ENCODE results near the gene TPX2. TPM values are rescaled to one million over a fixed set of nuclear protein-coding genes. Genes with fewer than 3 reads are reported as not detected.

Gene TPX2
- total and polyA plus RNA-seq, 10 of the 15 experiments (the other 5 are each of a cell fraction or from before 2014, with no cell fraction given), result 29.7 to 144 (median 89.0) TPM

- 36% methylated on average over 12 of the region's 12 CpGs for WGBS (ENCODE audit: insufficient coverage, insufficient replicate concordance, low lambda C conversion rate, missing lambda C conversion rate)
- no TSS peak for BruUV-seq (replicated peaks)
- Histone ChIP-seq H3K9me3 (replicated peaks; ENCODE audit: control insufficient read depth, insufficient read depth, low read length) (no peaks in the 10 kb centered on the region), H3K79me2 (ENCODE audit: control insufficient read depth, insufficient read depth, low read length) (no peaks in the 10 kb centered on the region), H3K27me3 (replicated peaks in 1 of 2; ENCODE audit: control insufficient read depth in 2 of 2, insufficient read depth in 2 of 2, low read length in 1 of 2) (no peaks in the 10 kb centered on the region), H3K4me2 (ENCODE audit: control insufficient read depth, insufficient read depth) (no peak overlapping the region), H3K27ac (ENCODE audit: control insufficient read depth, insufficient read depth) (no peak overlapping the region), H3K9ac (ENCODE audit: control insufficient read depth, insufficient read depth, low read length) (no peak overlapping the region), H2AFZ (ENCODE audit: control insufficient read depth, low read depth, low read length) (no peak overlapping the region), H3K4me3 (no peak overlapping the region), H4K20me1 (ENCODE audit: control insufficient read depth, insufficient read depth) (no peaks in the 10 kb centered on the region; the same call in 1 of the 2 replicates), H3K36me3 (ENCODE audit: control insufficient read depth in 2 of 2, insufficient read depth in 2 of 2, low read length in 1 of 2) (no peaks in the 10 kb centered on the region), H3K4me1 (ENCODE audit: control insufficient read depth, insufficient read depth, low read length) (peaks cover 5% of the 10 kb centered on the region; the same call in 1 of the 2 replicates)
- no peak for DNase-seq (ENCODE audit: low read depth, low spot score)
- POLR2A ChIA-PET, result no interaction called here
- RAD21 ChIA-PET (ENCODE audit: unreplicated experiment), result interaction anchor here (1.2 to 1.4 kb wide), 2 partner anchors 10 to 19 kb away, joined by 3 to 5 read pairs; no protein-coding TSS in a partner anchor
- intact Hi-C loops (cut with micrococcal nuclease; ENCODE audit: unreplicated experiment) (no loop called here), in situ Hi-C loops (cut with MboI) (no loop called here)
- SMC1A ChIA-PET (ENCODE audit: uncharacterized antibody, unreplicated experiment), result no interaction called here
- FAIRE-seq, result no peak
- TF ChIP-seq, protein P1, sequence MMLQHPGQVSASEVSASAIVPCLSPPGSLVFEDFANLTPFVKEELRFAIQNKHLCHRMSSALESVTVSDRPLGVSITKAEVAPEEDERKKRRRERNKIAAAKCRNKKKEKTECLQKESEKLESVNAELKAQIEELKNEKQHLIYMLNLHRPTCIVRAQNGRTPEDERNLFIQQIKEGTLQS (IDR thresholded peaks at IDR 0.05; ENCODE audit: borderline replicate concordance, extremely low read depth, low read depth, low read length), result no peak
- TF ChIP-seq BHLHE40 (IDR thresholded peaks at IDR 0.05; ENCODE audit: borderline replicate concordance in 1 of 2, low read depth in 2 of 2, low read length in 1 of 2) (no peak), MEF2B (IDR thresholded peaks at IDR 0.05; ENCODE audit: partially characterized antibody, poor library complexity, severe bottlenecking) (peak; percentile 82), RB1 (IDR thresholded peaks at IDR 0.05; ENCODE audit: borderline replicate concordance) (no peak), NFYB (IDR thresholded peaks at IDR 0.05; ENCODE audit: insufficient read depth, low read depth, low read length) (no peak), ZSCAN29 (IDR thresholded peaks at IDR 0.05) (no peak), DPF2 (IDR thresholded peaks at IDR 0.05) (0 out of 2 replicates have a peak, but pooled peaks have one; percentile 18), KDM1A (IDR thresholded peaks at IDR 0.05; ENCODE audit: borderline replicate concordance) (no peak), ZBTB40 (IDR thresholded peaks at IDR 0.05; ENCODE audit: borderline replicate concordance) (no peak), GABPA (IDR thresholded peaks at IDR 0.05; ENCODE audit: low read depth) (no peak), HDGF (IDR thresholded peaks at IDR 0.05) (no peak), MEF2A (IDR thresholded peaks at IDR 0.05; ENCODE audit: insufficient read depth, low read depth, low read length) (no peak), EGR1 (IDR thresholded peaks at IDR 0.05; ENCODE audit: borderline replicate concordance in 1 of 2, low read depth in 2 of 2, low read length in 2 of 2) (no peak), RAD51 (IDR thresholded peaks at IDR 0.05) (no peak), CHD1 (IDR thresholded peaks at IDR 0.05; ENCODE audit: low read depth, low read length) (no peak)
- TF ChIP-seq, protein P2, sequence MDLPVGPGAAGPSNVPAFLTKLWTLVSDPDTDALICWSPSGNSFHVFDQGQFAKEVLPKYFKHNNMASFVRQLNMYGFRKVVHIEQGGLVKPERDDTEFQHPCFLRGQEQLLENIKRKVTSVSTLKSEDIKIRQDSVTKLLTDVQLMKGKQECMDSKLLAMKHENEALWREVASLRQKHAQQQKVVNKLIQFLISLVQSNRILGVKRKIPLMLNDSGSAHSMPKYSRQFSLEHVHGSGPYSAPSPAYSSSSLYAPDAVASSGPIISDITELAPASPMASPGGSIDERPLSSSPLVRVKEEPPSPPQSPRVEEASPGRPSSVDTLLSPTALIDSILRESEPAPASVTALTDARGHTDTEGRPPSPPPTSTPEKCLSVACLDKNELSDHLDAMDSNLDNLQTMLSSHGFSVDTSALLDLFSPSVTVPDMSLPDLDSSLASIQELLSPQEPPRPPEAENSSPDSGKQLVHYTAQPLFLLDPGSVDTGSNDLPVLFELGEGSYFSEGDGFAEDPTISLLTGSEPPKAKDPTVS (IDR thresholded peaks at IDR 0.05; ENCODE audit: low read depth, low read length), result no peak
- ATAC-seq, result peak; percentile 24
- CTCF ChIA-PET, result interaction anchor here (1.3 to 7.3 kb wide), 3 partner anchors 9 to 19 kb away, joined by 5 to 109 read pairs (median 10); partner anchors contain the start of gene MYLK2
These were observed 103.5 kb downstream of the TPX2 start for GRCh38 chr20:31842471-31843157.
